Anterior cingulate cortex (tissue), 58 donors: ENCODE results near the gene TRNAU1AP.
"Not testable (repeated sequence)": the region's sequence is repeated elsewhere in the genome, so short reads cannot be mapped to it uniquely, and the experiment has no call there.

Experiments
- DNase-seq, 58 donors: peaks; one replicate each; lab custom pipeline; 2025; lab: John Stamatoyannopoulos, UW

The TRNAU1AP gene

DNA sequence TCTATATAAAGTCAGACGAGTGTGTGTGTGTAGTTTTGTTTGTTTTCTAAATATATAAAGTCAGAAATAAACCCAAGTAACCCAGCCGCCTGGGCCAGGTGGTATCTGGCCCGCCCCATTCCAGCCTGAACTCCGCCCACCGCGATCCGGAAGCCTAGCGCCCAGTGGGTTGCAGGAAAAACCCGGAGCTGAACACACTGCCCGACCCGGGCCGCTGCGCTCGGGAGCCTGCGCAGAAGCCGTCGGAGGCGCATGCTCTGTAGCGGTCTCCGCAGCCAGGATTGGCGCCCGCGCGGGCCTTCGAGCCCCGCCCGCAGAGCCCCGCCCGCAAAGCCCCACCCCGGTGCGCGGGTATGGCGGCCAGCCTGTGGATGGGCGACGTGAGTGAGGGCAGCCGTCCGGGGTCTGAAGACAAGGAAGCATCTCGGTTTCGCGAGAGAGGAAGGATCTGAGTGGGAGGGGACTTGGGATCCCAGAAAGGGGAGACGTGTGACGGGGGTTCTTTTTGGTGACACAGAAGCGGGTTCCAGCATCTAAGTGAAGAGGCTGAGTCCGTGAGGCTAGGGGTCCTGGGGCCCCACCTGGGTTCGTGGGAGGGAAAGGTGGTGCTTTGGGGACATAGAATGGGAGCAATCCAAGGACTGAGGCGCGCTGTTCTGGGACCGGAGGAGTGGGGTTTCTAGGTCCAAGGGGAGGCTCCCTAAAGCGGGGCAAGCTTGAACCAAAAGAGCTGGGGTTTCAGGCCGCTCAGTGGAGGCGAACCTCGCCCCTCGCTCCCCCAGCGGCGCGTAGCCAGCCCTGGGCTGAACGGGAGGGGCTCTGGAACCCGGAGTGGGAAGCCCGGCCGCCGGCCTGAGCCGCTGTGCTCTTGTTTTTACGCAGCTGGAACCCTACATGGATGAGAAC is at the start of gene TRNAU1AP:
Gene TRNAU1AP (plus strand): TSS at position 328 of the 906 bp plus-strand sequence. CDS start 26 bp downstream, at position 354.
- peak; percentile 56 to 97 (median 93) for DNase-seq

DNA sequence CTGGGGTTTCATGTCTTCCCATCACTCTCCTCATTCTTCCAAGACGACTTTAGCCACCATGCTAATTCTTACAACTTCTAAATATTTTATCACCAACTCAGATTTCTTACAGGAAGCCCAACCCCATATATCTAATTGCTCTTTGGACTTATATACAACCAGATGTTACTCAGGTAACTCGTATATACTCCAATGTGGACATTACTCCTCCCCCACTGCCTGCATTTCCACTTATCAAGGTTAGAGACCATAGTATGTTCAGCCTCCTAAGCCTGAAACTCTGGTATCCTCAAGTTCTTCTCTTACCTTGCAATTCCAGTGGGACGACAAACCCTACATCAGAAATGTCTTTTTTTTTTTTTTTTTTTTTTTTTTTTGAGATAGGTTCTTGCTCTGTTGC is 49.8 kb upstream of the TRNAU1AP start:
- DNase-seq, result no peak

DNA sequence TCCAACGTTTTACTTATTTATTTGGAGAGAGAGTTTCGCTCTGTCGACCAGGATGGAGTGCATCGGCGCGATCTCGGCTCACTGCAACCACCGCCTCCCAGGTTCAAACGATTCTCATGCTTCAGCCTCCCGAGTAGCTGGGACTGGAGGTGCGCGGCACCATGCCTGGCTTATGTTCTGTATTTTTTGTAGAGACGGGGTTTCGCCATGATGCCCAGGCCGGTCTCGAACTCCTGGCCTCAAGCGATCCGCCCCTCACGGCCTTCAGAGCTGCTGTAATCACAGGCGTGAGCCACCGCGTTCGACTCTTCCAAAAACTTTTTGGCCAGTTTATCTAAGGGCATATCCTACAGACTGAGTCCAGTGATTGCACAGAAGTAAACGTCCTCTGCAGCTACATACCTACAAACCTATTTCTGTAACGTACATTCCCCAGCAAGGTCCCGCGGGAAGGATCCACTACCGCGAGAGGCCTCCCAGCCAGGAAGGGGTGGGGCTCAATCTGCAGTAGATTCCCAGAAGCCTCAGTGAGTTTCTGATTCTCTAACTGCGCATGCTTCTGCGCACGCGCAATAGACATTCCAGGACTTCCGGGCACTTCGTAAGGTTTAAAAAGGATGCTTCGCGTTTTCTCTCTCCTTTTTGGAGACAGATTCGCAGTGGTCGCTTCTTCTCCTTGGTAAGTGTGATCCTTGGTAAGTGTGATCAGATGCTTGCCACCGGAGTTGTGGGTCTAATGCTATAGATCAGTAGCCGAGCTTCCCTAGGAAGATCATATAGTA is 47.3 kb upstream of the TRNAU1AP start, which contains the start of gene RCC1:
Gene RCC1 (plus strand): TSS at position 638 of the 782 bp plus-strand sequence. CDS start 23,824 bp downstream, outside the sequence.
- peak; percentile 50 to 95 (median 90) for DNase-seq

DNA sequence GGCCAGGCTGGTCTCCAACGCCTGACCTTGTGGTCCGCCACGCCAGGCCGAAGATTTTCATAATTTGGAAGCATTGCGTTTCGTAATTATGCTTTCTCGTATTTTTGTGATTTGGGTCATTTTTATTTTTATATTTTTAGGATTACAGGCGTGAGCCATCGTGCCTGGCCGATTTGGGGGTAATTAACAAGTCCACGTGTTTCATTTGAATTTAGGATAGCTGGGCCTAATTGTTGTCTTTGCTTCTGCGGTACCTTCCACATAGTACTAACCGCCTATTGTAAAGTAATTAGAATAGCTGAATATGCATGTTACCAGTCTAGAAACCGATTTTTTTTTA is 46.0 kb upstream of the TRNAU1AP start:
- no peak for DNase-seq

DNA sequence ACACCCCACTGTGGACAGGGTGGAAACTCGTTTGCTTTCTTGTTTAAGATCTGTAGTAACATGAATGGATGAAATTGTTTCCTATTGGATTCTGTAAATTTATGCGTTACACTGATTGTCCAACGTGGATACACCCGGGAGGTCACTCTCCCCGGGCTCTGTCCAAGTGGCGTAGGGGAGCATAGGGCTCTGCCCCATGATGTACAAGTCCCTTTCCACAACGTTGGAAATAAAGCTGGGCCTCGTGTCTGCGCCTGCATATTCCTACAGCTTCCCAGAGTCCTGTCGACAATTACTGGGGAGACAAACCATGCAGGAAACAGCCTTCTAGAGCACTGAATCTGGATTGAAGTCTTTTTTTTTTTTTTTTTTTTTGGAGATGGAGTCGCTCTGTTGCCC is 45.6 kb upstream of the TRNAU1AP start:
- peak in 1 of 58 donors; percentile 8 for DNase-seq

DNA sequence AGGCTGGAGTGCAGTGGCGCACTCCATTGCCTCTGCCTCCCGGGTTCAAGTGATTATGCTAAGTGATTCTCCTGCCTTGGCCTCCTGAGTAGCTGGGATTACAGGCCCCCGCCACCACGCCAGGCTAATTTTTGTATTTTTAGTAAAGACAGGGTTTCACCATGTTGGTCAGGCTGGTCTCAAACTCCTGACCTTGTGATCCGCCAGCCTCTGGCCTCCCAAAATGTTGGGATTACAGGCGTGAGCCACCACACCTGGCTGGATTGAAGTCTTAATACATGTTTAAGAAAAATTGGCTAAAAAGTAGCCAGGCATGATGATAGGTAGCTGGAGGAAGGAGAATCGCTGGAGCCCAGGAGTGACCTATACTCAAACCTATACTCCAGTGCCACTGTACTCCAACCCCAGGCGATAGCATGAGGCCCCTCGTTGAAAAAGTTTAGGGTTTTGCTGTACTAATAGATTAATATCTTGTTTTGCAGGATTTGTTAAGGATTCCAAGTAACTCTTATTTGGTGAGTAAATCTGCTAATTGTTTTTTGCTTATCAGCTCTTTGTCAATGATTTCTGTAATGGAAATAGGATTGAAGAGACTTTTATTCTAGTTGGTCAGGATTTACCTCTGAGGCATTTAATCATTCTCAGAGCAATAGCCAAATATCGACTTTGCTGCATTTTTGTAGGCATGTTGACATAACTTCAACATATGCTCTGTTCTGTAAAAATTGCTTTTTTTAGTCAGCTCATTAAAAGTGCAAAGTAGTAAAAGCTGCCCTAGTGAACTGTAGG is 45.0 kb upstream of the TRNAU1AP start:
- no peak for DNase-seq

DNA sequence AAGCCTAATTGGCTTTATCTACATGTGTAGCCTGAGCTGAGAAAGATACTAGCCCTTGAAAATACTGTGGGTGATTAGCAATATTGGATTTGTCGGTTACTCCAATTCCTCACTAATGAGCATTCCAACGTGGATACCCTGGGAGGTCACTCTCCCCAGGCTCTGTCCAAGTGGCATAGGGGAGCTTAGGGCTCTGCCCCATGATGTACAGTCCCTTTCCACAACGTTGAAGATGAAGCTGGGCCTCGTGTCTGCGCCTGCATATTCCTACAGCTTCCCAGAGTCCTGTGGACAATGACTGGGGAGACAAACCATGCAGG is 44.5 kb upstream of the TRNAU1AP start:
- no peak for DNase-seq

DNA sequence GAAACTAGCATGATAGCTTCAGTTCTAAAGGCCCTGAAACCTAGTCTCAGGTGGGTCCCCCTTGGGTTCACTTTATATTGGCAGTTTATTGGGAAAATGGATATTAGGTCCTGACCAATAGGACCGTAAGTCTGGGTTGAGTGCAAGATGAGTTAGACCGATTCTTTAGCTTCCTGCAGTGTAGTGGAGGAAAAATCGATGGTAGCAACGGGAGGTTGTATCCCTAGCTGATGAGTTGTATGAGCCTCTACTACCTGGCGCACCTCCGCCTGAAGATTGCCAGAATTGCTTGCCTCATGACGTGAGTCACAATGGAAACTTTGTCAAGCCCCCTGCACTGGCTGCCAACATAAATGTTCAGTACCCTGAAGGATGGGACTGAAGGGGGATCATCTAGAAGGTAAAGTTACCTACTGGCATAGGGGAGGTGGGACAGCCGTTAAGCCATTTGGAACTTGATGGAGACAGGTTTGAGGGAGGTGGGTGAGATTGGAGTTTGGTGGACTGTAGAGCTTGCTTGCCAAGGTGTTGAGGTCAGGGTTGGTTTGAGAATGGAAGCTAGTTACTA is 43.1 kb upstream of the TRNAU1AP start:
- DNase-seq, result no peak

DNA sequence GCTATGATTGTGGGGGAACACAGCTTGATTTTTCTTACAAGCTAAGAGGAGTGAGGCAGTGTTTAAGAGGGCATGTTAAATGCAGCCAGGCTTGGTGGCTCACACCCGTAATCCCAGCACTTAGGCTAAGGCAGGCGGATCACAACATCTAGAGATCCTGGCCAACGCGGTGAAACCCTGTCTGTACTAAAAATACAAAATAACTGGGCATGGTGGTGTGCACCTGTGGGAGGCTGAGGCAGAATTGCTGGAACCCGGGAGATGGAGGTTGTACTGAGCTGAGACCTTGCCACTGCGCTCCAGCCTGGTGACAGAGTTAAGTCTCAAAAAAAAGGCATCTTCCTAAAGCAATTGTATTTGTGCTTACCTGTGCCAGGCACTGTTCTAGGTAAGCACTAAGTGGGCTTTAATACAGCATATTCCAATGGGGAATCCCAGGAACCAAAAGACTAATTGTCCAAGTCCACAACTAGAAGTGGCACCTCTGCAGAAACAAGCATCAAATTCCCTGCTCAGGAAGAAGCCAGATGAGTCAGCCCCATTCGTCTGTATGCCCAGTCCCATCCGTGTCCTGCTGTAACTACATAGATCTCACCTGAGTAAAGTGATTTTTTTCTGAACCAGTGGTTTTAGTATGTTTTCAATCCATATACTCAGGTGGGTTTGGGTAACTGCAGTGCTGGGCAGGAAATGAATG is 42.5 kb upstream of the TRNAU1AP start:
- no peak for DNase-seq

DNA sequence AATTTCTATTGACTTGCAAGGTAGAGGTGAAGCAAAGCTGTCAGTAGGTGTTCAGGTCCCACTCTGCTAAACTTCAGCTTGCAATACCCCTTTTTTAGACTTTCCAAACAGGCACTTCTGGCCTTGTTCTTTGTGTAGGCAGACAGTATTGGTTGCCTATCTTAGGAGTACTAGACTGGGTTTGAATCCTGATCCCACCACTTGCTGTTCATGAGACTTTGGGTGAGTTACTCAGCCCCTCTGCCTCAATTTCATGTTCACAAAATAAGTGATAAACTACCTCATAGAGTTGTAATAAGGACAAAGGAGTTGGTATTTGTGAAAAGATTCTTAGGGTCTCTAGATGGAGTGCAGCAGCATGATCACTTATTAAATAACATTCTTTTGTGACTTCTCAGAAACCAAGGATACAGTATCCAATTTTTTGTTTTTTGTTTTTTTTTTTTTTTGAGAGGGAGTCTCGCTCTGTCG is 41.9 kb upstream of the TRNAU1AP start:
- DNase-seq, result no peak

DNA sequence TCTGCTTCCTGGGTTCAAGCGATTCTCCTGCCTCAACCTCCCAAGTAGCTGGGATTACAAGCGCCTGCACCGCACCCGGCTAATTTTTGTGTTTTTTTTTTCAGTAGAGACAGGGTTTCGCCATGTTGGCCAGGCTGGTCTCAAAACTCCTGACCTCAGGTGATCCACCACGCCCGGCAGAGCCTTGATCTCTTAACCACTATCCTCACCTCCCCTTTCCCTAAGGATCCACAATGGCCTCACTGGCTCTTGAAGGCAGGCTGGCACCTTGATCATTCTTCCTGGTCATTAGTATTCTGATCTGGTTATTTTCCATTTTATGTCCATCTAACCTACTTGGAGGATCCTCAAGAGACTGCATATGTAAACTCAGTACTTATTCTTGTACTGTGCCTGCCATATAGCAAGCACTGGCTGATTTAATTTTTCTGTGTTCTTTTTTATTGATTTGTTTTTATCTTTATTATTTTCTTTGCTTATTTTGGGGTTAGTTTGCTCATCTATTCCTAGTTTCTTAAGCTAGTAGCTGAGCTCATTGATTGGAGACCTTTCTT is 40.8 kb upstream of the TRNAU1AP start:
- DNase-seq, result no peak

DNA sequence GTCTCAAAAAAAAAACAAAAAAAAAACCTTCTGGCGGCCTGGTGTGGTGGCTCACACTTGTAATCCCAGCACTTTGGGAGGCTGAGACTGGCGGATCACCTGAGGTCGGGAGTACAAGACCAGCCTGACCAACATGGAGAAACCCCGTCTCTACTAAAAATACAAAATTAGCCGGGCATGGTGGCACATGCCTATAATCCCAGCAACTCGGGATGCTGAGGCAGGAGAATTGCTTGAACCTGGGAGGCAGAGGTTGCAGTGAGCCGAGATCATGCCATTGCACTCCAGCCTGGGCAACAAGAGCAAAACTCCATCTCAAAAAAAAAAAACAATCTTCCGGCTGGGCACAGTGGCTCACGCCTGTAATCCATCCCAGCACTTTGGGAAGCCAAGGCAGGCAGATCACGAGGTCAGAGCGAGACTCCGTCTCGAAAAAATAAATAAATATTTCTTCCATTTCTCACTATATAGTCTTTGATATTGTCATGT is 38.4 kb upstream of the TRNAU1AP start:
- not testable (repeated sequence) for DNase-seq

DNA sequence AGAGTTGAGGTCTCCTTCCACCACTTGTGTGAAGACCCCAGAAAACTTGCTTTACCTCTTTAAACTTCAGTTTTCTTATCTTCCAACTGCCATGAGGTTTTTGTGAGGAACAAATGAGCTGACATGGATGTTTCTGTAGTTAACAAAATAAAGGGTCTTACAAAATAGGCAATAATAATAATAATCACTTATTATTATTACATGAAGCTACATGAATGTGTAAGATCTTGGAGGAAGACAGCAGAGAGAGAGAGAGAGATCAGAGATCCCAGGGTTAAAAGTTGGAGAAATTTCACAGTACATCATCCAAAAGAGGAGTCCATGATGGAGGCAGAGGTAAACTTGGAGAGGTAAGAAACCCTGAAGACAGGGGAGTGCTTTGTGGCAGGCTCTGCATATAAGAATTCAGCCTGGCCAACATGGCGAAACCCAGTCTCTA is 36.3 kb upstream of the TRNAU1AP start:
- DNase-seq, result no peak

DNA sequence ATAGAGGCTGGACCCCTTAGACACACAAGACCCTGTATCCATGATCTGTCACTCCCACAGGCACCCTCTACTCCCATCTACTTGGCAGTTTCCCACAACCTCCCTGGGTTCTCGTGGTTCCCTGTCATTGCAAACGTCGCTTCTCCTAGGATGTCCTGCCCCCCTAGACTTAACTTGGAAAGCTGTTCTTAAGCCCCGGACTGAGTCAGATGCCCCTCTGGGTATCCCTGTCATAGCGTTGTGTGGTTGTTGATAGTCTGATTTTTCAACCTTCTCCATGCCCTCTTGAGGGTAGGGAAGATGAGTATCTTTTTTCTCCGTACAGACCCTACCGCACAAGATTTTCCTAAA is 35.3 kb upstream of the TRNAU1AP start:
- DNase-seq, result peak in 2 of 58 donors; percentile 26 to 39

DNA sequence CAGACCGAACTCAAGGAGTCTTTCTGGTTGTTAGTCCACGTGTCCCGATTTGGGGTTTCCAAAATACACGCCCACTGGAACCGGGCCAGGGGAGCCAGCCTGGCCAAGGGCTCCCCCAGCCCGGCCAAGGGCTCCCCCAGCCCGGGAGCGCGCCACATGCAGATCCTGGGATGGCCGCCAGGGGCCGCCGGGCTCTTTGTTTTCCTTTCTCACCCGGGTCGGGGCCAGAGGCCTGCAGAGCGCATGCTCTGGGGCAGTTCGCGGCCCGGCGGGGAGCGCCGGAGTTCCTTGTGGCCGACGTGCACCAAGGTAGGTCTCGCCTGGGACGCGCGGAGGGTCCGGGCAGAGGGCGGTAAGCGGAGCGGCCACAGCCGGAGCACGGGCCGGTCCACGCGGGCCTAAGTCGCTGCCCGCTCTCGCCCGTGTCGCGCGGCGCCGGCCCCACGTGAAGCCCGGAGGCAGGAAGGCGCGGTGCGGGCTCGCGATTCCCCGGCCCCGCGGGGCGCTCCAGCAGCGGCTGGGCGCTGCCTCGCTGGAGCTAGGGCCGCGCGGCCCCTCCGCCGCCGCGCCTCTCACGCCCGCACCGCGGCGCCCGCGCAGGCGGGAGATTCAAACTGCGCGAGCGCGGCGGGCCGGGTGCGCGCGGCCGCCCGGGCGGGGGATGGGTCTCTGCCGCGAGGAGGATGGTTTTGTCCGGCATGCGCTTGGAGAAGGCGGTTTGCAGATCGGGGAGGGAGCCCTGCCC is 34.7 kb upstream of the TRNAU1AP start:
- DNase-seq, result peak; percentile 4 to 95 (median 78)

DNA sequence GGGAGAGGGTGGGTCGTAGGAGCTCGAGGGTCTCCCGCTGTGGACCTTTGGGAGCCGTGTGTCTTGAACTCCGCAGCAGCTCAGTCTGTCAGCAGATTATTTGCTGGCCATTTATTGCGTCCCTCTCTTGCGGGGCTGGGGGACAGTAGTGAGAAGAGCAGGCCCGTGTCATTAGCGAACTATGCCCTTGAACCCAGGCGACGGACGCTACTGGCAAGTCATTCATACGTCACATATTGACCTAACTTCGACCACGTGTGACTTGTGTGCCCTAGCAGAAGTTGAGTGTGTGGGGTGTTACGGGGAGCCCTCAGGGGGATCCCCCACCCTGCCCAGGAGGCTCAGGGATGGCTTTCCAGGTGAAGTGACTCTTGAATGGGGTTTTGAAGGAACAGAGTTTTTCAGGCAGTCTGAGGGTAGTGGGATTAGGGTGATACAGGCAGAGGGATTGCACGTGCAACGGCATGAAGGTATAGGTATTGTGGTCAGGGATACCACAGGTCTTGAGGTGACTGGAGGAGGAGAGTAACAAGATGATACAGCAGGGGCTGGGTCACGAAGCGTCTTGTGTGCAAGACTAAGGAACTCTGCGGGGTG is 34.0 kb upstream of the TRNAU1AP start:
- no peak for DNase-seq

DNA sequence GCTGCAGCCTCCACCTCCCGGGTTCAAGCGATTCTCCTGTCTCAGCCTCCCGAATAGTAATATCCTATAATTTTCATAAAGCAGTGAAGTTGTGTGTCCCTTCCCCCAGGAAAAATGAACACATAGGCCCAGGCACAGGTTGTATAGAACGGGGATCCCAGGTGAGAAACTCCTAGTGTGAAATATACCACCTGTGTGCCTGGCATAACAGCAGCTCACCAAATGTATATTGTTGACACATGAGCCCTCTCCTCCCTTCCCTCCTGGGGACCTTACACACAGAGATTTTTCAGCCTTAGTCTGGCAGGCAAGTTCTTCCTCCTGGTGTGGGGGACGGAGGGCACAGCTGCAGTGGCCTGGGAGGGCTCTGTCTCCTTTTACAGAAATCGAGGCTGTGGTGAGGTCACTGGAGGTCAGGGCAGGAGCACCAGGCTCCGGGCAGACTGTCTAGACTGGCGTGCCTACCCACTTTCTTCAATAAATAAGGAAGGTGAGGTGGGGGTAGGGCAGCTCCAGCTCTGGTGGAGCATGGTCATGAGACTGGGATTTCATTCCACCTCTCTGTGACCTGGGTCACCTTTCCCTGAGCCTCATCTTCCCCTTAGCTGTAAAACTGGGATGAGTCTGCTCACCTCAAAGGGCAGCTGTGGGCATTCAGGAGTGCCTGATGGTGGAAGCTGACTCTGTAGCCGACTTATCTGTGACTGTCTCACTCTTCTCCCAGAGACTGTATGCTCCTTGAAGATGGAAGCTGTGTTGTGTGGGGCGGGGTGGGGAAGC is 32.7 kb upstream of the TRNAU1AP start:
- no peak for DNase-seq
